Heart right ventricle (tissue), 16 donors: ENCODE data around the gene MACROD2. TPM values are rescaled to one million over a fixed set of nuclear protein-coding genes. Genes with fewer than 3 reads are reported as not detected.

ENCODE experiments used
- ATAC-seq, 8 donors: fragments of 200-7000 bp; cut with Tn5 transposase; one replicate each; pipeline ENCODE4 v1.9.1; 2020; ENCODE audit warnings: mild to moderate bottlenecking in 8 of 8, moderate library complexity in 8 of 8, moderate number of reproducible peaks in 1 of 8
- DNase-seq, 2 donors: peaks; one replicate each; pipeline ENCODE4 v3.0.0-alpha.2; 2020
- H3K27ac ChIP-seq, 10 donors: fragments of 200-600 bp; sonication (generic) in 2 of 10; one replicate each; pipeline versions ENCODE4 v1.5.0 to v1.8.0; 2020 to 2022; ENCODE audit warnings: mild to moderate bottlenecking in 3 of 10
- H3K27me3 ChIP-seq, 7 donors: fragments of 200-600 bp; one replicate each; pipeline ENCODE4 v1.8.0; 2021 to 2022; ENCODE audit warnings: mild to moderate bottlenecking in 2 of 7
- H3K36me3 ChIP-seq, 9 donors: fragments of 200-600 bp; sonication (generic) in 1 of 9; one replicate each; pipeline versions ENCODE4 v1.5.0 to v1.8.0; 2020 to 2022; ENCODE audit warnings: mild to moderate bottlenecking in 2 of 9
- H3K4me1 ChIP-seq, 9 donors: fragments of 200-600 bp; sonication (generic) in 1 of 9; one replicate each; pipeline versions ENCODE4 v1.5.0 to v1.8.0; 2020 to 2022; ENCODE audit warnings: mild to moderate bottlenecking in 4 of 9
- H3K4me3 ChIP-seq, 10 donors: fragments of 200-600 bp; sonication (generic) in 2 of 10; one replicate each; pipeline versions ENCODE4 v1.5.0 to v1.8.0; 2020 to 2022; ENCODE audit warnings: mild to moderate bottlenecking in 7 of 10, moderate library complexity in 2 of 10
- H3K9me3 ChIP-seq, 11 donors: fragments of 200-600 bp in 10 of 11; sonication (generic) in 2 of 11; one replicate each; pipeline versions ENCODE4 v1.5.0 to v1.8.0; 2013 to 2022; ENCODE audit warnings: mild to moderate bottlenecking in 2 of 11, control low read depth in 1 of 11, moderate library complexity in 1 of 11
- CTCF ChIP-seq, 9 donors: fragments of 200-600 bp; sonication (generic) in 2 of 9; IDR thresholded peaks; one replicate each; pipeline versions ENCODE4 v1.5.0 to v1.8.0; 2021 to 2022; ENCODE audit warnings: antibody characterized with exemption in 9 of 9, mild to moderate bottlenecking in 5 of 9, moderate library complexity in 1 of 9
- WGBS, 2 donors: extraction: QIAGEN DNeasy Blood & Tissue Kit; methylation state at CpG; one replicate each; pipeline ENCODE4 v1.1.7; 2013; ENCODE audit warnings: inconsistent platforms in 1 of 2; 5-methylcytosine and 5-hydroxymethylcytosine counted together
- intact Hi-C, 10 donors: fragments of 100-400 bp; cut with DNase I; formaldehyde crosslinking; loops; one replicate each; pipeline versions ENCODE4 v1.11.1 to v1.14.2; 2022
- polyA plus RNA-seq, 2 donors: library from polyadenylated mRNA; stranded (reverse); fragments of 200-250 nt; gene quantifications; one replicate each; pipeline ENCODE4 v1.2.3, GENCODE V29; 2013
- total RNA-seq, 10 donors: library from RNA; stranded (reverse); fragmentation: NEBNext Ultra II Directional in 3 of 10; extraction: Animal tissue kit (Norgen Biotek cat#: 25700) in 3 of 10; gene quantifications; one replicate each; pipeline versions ENCODE4 v1.2.1 to v1.2.4, GENCODE V29; 2021 to 2023
- donor health status: Arrhythmogenic right ventricular cardiomyopathy.
- donor health status: ischemic (EF 13 %, LVEDD 7.1; RV severe dilation, severe dysfunction).
- donor health status: healthy with polysubstance abuse.
- donor health status: DM: no; HTN: yes; CAD: no.
- donor health status: DM: no; HTN: no; CAD: no.
- donor health status: ischemic (EF 25% LVEDD 6.9; RV normal size, moderate dysfunction).
- donor health status: ischemic (EF 25% LVEDD 5.7; RV mildly dilated, moderate dysfunction).
- donor health status: healthy.
- donor health status: DM: yes; HTN: yes; CAD: no.
- donor health status: Ischemic cardiomyopathy.
- donor health status: ischemic (EF 35%, LVEDD 5.7; RV mildly dilated, moderate dysfunction).
- donor health status: nonischemic (EF 11% LVEDD 7.7; RV severe dilation, severe dysfunction).
- donor health status: DM: yes; HTN: yes; CAD: no.
- donor health status: PGD.
- donor health status: ischemic (EF 29% LVEDD 5.4; RV normal size, mild dysfunction).
- donor health status: nonischemic (EF 23%, LVEDD 6.1; RV moderate dilation, normal function).

The MACROD2 gene
- total and polyA plus RNA-seq, 12 donors, result 0.28 to 6.4 (median 4.1) TPM

- no peak overlapping the region for H3K4me3 ChIP-seq
- ATAC-seq (no peak), DNase-seq (no peak)
- H3K4me1 ChIP-seq, result no peaks in the 10 kb centered on the region
- intact Hi-C loops, result no loop called here
- H3K36me3 ChIP-seq, result no peaks in the 10 kb centered on the region
- peaks cover 0 to 5% (median 0%) of the 10 kb centered on the region in 11 donors for H3K9me3 ChIP-seq
- H3K27ac ChIP-seq, result no peak overlapping the region
- WGBS, 2 donors, result 72 to 82% methylated on average over 2 of the region's 2 CpGs
- no peaks in the 10 kb centered on the region for H3K27me3 ChIP-seq
- TF ChIP-seq CTCF (IDR thresholded peaks at IDR 0.05), result no peak
Observed at GRCh38 chr20:15146948-15147347, 1151.6 kb downstream of the MACROD2 start.

- no peak overlapping the region for H3K4me3 ChIP-seq
- WGBS, 2 donors, result 64 to 88% methylated on average over 2 of the region's 2 CpGs
- DNase-seq, result no peak
- H3K27me3 ChIP-seq, result no peaks in the 10 kb centered on the region
- no peaks in the 10 kb centered on the region for H3K36me3 ChIP-seq
- no peaks in the 10 kb centered on the region for H3K4me1 ChIP-seq
- intact Hi-C loops, result no loop called here
- no peak overlapping the region for H3K27ac ChIP-seq
- ATAC-seq, result no peak
- peaks cover 0 to 3% (median 0%) of the 10 kb centered on the region in 11 donors for H3K9me3 ChIP-seq
- no peak for TF ChIP-seq CTCF (IDR thresholded peaks at IDR 0.05)
Observed at GRCh38 chr20:15154070-15154469, 1158.8 kb downstream of the MACROD2 start.

GRCh38 chr20:15155848-15156401, 1160.6 kb downstream of the MACROD2 start:
- no peaks in the 10 kb centered on the region for H3K36me3 ChIP-seq
- ATAC-seq (no peak), DNase-seq (no peak)
- no peak overlapping the region for H3K27ac ChIP-seq
- peaks cover 0 to 3% (median 0%) of the 10 kb centered on the region in 11 donors for H3K9me3 ChIP-seq
- H3K27me3 ChIP-seq, result no peaks in the 10 kb centered on the region
- intact Hi-C loops, result no loop called here
- no peaks in the 10 kb centered on the region for H3K4me1 ChIP-seq
- H3K4me3 ChIP-seq, result no peak overlapping the region
- no peak for TF ChIP-seq CTCF (IDR thresholded peaks at IDR 0.05)

- Histone ChIP-seq H3K27ac (no peak overlapping the region), H3K36me3 (no peaks in the 10 kb centered on the region), H3K4me1 (no peaks in the 10 kb centered on the region), H3K9me3 (peaks cover 0 to 3% (median 0%) of the 10 kb centered on the region in 11 donors), H3K4me3 (no peak overlapping the region), H3K27me3 (no peaks in the 10 kb centered on the region)
- no peak for TF ChIP-seq CTCF (IDR thresholded peaks at IDR 0.05)
- DNase-seq (no peak), ATAC-seq (no peak)
- intact Hi-C loops, result no loop called here
- 40 to 65% methylated on average over 2 of the region's 2 CpGs for WGBS, 2 donors
Observed at GRCh38 chr20:15158533-15158932, 1163.2 kb downstream of the MACROD2 start.
